Neuronal stem cell (in vitro differentiated cells): ENCODE results near the gene PIAS1.

Experiments used
- DNase-seq: peaks from one replicate; pipeline ENCODE4 v3.0.0-alpha.2; 2013; ENCODE audit warnings: low spot score
- H2AFZ ChIP-seq: one replicate; pipeline ENCODE4 v1.6.1; 2013; ENCODE audit warnings: mild to moderate bottlenecking, low read length, inconsistent platforms
- H2AK5ac ChIP-seq: 2 replicates; pipeline ENCODE4 v1.6.1; 2013; ENCODE audit warnings: low read depth, mild to moderate bottlenecking, inconsistent platforms, low read length, moderate library complexity, mixed read lengths
- H2BK120ac ChIP-seq: 2 replicates; pipeline ENCODE4 v1.6.1; 2013; ENCODE audit warnings: low read depth, mild to moderate bottlenecking, inconsistent platforms, low read length, moderate library complexity, mixed read lengths
- H2BK12ac ChIP-seq: one replicate; pipeline ENCODE4 v1.6.1; 2013; ENCODE audit warnings: low read length, inconsistent platforms
- H2BK15ac ChIP-seq: 2 replicates; pipeline ENCODE4 v1.6.1; 2013; ENCODE audit warnings: mild to moderate bottlenecking, low read length, inconsistent platforms, mixed read lengths
- H2BK5ac ChIP-seq: one replicate; pipeline ENCODE4 v1.6.1; 2013; ENCODE audit warnings: inconsistent platforms, mild to moderate bottlenecking, low read length, moderate library complexity
- H3K14ac ChIP-seq: one replicate; pipeline ENCODE4 v1.6.1; 2013; ENCODE audit warnings: low read length, inconsistent platforms
- H3K18ac ChIP-seq: 2 replicates; pipeline ENCODE4 v1.6.1; 2013; ENCODE audit warnings: low read length, inconsistent platforms
- H3K23ac ChIP-seq: 2 replicates; pipeline ENCODE4 v1.6.1; 2013; ENCODE audit warnings: low read depth, mild to moderate bottlenecking, mixed read lengths, low read length, inconsistent platforms; ENCODE audit not compliant: poor library complexity
- H3K27ac ChIP-seq: replicated peaks from 3 replicates; pipeline ENCODE4 v1.5.1; 2013; ENCODE audit warnings: low read length, inconsistent platforms
- H3K27me3 ChIP-seq, 3 experiments: 2 replicates each; pipeline ENCODE4 v1.6.1; 2013; ENCODE audit warnings: low read length in 3 of 3, mild to moderate bottlenecking in 2 of 3, inconsistent platforms in 1 of 3, low read depth in 1 of 3, mixed read lengths in 1 of 3, moderate library complexity in 1 of 3; ENCODE audit not compliant: control insufficient read depth in 3 of 3, insufficient read depth in 3 of 3
- H3K36me3 ChIP-seq, 2 donors: replicated peaks in 1 of 2; 2 replicates each; pipeline ENCODE4 v1.6.1; 2013; ENCODE audit warnings: low read length in 2 of 2; ENCODE audit not compliant: control insufficient read depth in 2 of 2, insufficient read depth in 2 of 2
- H3K4ac ChIP-seq: 2 replicates; pipeline ENCODE4 v1.6.1; 2013; ENCODE audit warnings: inconsistent platforms, mild to moderate bottlenecking, low read length, moderate library complexity
- H3K4me1 ChIP-seq, 2 donors: 1 replicate in 1 of 2; 2 replicates in 1 of 2; pipeline ENCODE4 v1.6.1; 2013; ENCODE audit warnings: low read length in 2 of 2, low read depth in 1 of 2; ENCODE audit not compliant: control insufficient read depth in 2 of 2, insufficient read depth in 1 of 2
- H3K4me2 ChIP-seq: one replicate; pipeline ENCODE4 v1.6.1; 2013; ENCODE audit warnings: mild to moderate bottlenecking, low read length, inconsistent platforms; ENCODE audit not compliant: insufficient read depth, poor library complexity, severe bottlenecking
- H3K4me3 ChIP-seq, 2 donors: 2 replicates each; pipeline ENCODE4 v1.5.1; 2013; ENCODE audit warnings: low read length in 2 of 2, mild to moderate bottlenecking in 2 of 2, inconsistent platforms in 1 of 2, moderate library complexity in 1 of 2
- H3K79me1 ChIP-seq: one replicate; pipeline ENCODE4 v1.6.1; 2013; ENCODE audit warnings: low read depth, mild to moderate bottlenecking, inconsistent platforms, low read length, moderate library complexity
- H3K9ac ChIP-seq: one replicate; pipeline ENCODE4 v1.6.1; 2013; ENCODE audit warnings: mild to moderate bottlenecking, low read depth, low read length, inconsistent platforms; ENCODE audit not compliant: poor library complexity
- H3K9me3 ChIP-seq, 2 donors: replicated peaks in 1 of 2; 2 replicates each; pipeline versions ENCODE3 to v1.6.1; 2013; ENCODE audit warnings: low read length in 2 of 2, mild to moderate bottlenecking in 2 of 2, inconsistent platforms in 1 of 2, low read depth in 1 of 2, mixed read lengths in 1 of 2, moderate library complexity in 1 of 2; ENCODE audit not compliant: control insufficient read depth in 2 of 2, insufficient read depth in 1 of 2
- H4K8ac ChIP-seq: one replicate; pipeline ENCODE4 v1.6.1; 2013; ENCODE audit warnings: low read depth, mild to moderate bottlenecking, inconsistent platforms, low read length, moderate library complexity
- H4K91ac ChIP-seq: one replicate; pipeline ENCODE4 v1.6.1; 2013; ENCODE audit warnings: low read length, low read depth, mild to moderate bottlenecking, inconsistent platforms; ENCODE audit not compliant: poor library complexity
- WGBS, 2 donors: extraction: QIAGEN DNeasy Blood & Tissue Kit; methylation state at CpG; one replicate each; pipeline ENCODE4 v1.1.7; 2013; ENCODE audit warnings: missing lambda C conversion rate in 2 of 2, mixed read lengths in 1 of 2; ENCODE audit not compliant: insufficient read length in 2 of 2, insufficient replicate concordance in 1 of 2; ENCODE audit errors: extremely low coverage in 2 of 2; 5-methylcytosine and 5-hydroxymethylcytosine counted together

Gene PIAS1

GRCh38 chr15:68235022-68235421 is 180.9 kb downstream of the PIAS1 start:
- no CpG with 5 or more reads among the region's 4 CpGs for WGBS, 2 donors
- Histone ChIP-seq H3K23ac (no peak overlapping the region), H3K18ac (peak overlapping the region; percentile 59), H3K27me3 (no peaks in the 10 kb centered on the region), H4K91ac (no peak overlapping the region), H3K36me3 (no peaks in the 10 kb centered on the region), H2BK5ac (no peak overlapping the region), H3K27ac (no peak overlapping the region), H2AFZ (no peak overlapping the region), H2BK15ac (no peak overlapping the region), H3K14ac (no peak overlapping the region), H3K9me3 (no peaks in the 10 kb centered on the region), H3K79me1 (no peaks in the 10 kb centered on the region), H2BK120ac (no peak overlapping the region), H2BK12ac (no peak overlapping the region), H3K4ac (no peak overlapping the region), H3K9ac (no peak overlapping the region), H3K4me1 (peaks cover 5 to 6% of the 10 kb centered on the region in 2 donors), H4K8ac (no peak overlapping the region), H2AK5ac (no peak overlapping the region), H3K4me3 (no peak overlapping the region), H3K4me2 (no peak overlapping the region)
- no peak for DNase-seq

GRCh38 chr15:68239025-68239424 is 184.9 kb downstream of the PIAS1 start:
- no peaks in the 10 kb centered on the region for H3K79me1 ChIP-seq

GRCh38 chr15:68241088-68241935 is 187.2 kb downstream of the PIAS1 start:
- H3K23ac ChIP-seq, result no peak overlapping the region
- no peak overlapping the region for H3K4me3 ChIP-seq
- H2BK5ac ChIP-seq, result no peak overlapping the region
- DNase-seq, result no peak
- H4K91ac ChIP-seq, result no peak overlapping the region
- no peak overlapping the region for H2BK15ac ChIP-seq
- H3K27ac ChIP-seq, result no peak overlapping the region
- H3K36me3 ChIP-seq, result no peaks in the 10 kb centered on the region
- H3K4me2 ChIP-seq, result no peak overlapping the region
- H3K9ac ChIP-seq, result no peak overlapping the region
- no peak overlapping the region for H2AK5ac ChIP-seq
- no CpG with 5 or more reads among the region's 5 CpGs for WGBS, 2 donors
- H2BK120ac ChIP-seq, result no peak overlapping the region
- no peaks in the 10 kb centered on the region for H3K4me1 ChIP-seq
- no peak overlapping the region for H3K18ac ChIP-seq
- H3K79me1 ChIP-seq, result no peaks in the 10 kb centered on the region
- H2BK12ac ChIP-seq, result no peak overlapping the region
- H4K8ac ChIP-seq, result no peak overlapping the region
- no peaks in the 10 kb centered on the region for H3K9me3 ChIP-seq
- no peak overlapping the region for H2AFZ ChIP-seq
- no peak overlapping the region for H3K14ac ChIP-seq
- peaks cover 0 to 2% (median 0%) of the 10 kb centered on the region in 3 experiments for H3K27me3 ChIP-seq
- no peak overlapping the region for H3K4ac ChIP-seq

More at GRCh38 chr15:68239025-68239424, 184.9 kb downstream of the PIAS1 start:
- Histone ChIP-seq H3K14ac (no peak overlapping the region), H4K91ac (no peak overlapping the region), H4K8ac (no peak overlapping the region), H2BK120ac (no peak overlapping the region), H2BK12ac (no peak overlapping the region), H2BK15ac (no peak overlapping the region), H3K4me1 (no peaks in the 10 kb centered on the region), H3K23ac (no peak overlapping the region), H3K27me3 (no peaks in the 10 kb centered on the region), H2AK5ac (no peak overlapping the region), H3K27ac (no peak overlapping the region), H3K4ac (no peak overlapping the region), H3K9me3 (no peaks in the 10 kb centered on the region), H3K36me3 (no peaks in the 10 kb centered on the region), H2BK5ac (no peak overlapping the region), H3K4me2 (no peak overlapping the region), H3K18ac (no peak overlapping the region), H3K4me3 (no peak overlapping the region), H3K9ac (no peak overlapping the region), H2AFZ (no peak overlapping the region)
- DNase-seq, result no peak
